NCI-H1092 treated with DMSO at 0.1 percent for 48 hours (cell line): ENCODE measurements around the gene ARID1B.

Experiments used
- DNase-seq: peaks from one replicate; lab custom pipeline; 2025; lab: John Stamatoyannopoulos, UW

Gene ARID1B

GRCh38 chr6:157186785-157187181 is 409.6 kb downstream of the ARID1B start:
- DNase-seq: no peak

- DNase-seq: peak; percentile 96
These were observed 410.3 kb downstream of the ARID1B start for GRCh38 chr6:157187182-157188083.

DNA sequence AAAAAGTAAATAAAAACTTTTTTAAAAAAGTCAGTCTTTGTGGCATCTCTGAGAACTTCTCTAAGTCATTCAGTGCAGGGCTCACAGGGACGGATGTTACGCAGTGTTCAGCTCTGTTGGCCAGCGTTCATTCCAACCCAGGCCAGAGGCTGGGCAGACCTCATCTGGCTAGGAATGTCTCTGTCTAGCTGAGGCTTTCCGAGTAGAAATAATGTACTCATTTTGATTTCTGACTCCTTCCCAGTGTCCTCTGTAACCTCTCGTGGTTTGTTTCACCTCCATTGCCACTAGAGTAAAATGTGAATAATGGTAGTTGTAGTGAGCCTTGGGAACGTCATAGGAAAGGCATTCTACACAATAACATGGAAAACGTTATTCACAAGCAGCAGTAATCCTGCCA is 411.0 kb downstream of the ARID1B start:
- DNase-seq: no peak

DNA sequence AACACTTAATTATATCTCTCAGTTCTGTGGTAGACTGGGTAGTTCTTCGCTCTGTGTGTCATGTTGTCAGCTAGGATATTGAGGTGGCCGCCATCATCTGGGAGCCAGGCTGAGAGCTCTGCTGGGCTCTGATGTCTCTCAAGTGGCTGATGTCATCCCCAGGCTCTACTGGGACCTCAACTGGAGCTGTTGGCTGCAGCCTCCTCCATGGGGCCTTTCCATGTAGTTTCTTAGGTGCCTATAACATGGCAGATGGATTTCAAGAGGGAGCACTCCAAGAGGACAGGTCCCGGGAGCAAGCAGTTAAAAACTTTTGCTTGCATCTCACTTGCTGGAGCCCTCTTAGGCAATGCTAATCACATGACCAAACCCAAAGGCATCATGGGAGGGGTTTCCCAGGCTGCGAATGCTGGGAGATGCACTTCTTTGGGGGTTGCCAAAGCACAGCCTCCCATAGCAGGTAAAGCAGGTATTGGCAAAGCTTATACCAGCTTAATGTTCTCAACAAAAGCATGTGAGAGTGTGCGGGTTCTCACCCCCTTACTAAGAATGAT is 416.3 kb downstream of the ARID1B start:
- no peak for DNase-seq

DNA sequence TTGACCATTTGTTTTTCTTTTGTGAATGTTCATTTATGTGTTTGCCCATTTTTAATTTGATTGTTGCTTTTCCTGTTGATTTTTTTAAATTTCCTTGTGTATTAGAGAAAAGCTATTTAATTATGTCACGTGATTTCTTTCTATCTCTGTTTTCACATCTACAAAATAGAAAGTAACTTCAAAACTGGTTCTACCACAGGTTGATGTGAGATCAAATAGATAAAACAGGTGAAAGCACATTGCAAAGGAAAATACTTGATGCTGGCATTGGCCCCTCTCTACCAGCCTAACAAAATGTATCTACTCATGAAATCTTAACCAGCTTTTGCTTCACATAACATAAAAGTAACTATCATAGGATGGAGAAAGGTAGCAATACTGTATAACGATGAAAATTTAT is 416.9 kb downstream of the ARID1B start:
- DNase-seq: no peak

GRCh38 chr6:157194643-157195042 is 417.5 kb downstream of the ARID1B start:
- DNase-seq: no peak

DNA sequence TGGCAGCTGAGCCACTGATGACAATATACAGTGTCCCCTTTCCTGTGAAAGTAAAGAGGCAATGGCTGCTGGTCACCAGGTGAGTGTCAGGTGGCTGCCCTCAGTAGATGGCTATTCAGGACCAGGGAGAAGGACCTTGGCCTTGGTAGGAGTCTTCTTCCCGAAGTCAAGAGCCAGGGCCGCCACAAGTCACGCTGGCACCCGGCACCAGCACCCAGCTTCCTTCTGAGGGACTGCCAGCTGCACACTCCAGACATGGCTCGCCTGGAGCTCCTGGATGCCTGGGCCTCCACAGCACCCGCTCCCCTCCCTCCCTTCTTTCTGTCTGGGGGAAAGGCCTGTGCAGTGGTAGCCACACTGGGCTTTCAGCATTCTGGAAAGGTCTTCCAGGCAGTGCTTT is 419.2 kb downstream of the ARID1B start:
- no peak for DNase-seq

DNA sequence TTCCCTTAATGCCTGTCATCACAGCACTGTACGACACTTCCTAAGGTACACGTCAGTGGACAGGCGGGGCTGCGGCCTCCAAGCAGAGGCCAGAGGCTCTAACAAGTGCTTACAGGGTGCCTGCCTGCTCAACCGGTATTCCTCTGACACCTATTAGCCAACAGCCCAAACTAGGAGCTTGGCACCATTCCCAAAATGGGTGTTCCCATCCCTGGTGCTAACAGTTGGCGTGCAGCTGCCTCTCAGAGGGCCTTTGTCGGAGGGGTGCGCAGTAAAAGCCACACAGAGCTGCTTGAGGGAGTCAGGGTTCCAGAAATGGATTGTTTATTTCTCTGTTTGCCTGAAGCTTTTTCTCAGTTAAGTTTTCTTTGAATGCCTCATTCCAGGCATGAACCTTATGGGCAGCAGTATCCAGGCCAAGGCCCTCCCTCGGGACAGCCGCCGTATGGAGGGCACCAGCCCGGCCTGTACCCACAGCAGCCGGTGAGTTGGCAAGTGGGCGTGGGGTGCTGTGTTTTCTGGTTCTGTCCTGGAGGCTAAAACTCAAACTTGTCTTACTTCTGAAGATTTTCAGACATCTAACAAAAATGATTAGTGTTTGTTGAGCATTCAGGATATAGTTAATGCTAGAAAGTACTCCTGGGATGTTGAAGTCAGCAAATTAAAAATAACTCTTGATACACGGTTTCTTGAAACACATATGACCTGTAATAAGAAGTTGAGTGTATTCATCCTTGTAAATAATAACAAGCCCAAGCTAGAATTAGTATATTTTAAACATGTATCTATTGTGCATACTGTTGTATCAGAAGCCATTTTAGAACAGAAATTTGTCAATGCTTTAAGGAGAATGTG is 421.5 kb downstream of the ARID1B start:
- peak; percentile 97 for DNase-seq

GRCh38 chr6:157200117-157200516 is 422.9 kb downstream of the ARID1B start:
- DNase-seq: no peak

DNA sequence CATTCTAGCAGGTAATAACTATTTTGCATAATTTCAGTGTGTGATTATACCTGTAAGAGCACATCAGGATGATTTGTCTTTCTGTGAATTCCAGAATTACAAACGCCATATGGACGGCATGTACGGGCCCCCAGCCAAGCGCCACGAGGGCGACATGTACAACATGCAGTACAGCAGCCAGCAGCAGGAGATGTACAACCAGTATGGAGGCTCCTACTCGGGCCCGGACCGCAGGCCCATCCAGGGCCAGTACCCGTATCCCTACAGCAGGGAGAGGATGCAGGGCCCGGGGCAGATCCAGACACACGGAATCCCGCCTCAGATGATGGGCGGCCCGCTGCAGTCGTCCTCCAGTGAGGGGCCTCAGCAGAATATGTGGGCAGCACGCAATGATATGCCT is 423.4 kb downstream of the ARID1B start:
- no peak for DNase-seq

- no peak for DNase-seq
These were observed 423.9 kb downstream of the ARID1B start for GRCh38 chr6:157201083-157201482.

GRCh38 chr6:157203312-157203744 is 426.1 kb downstream of the ARID1B start:
- DNase-seq: peak; percentile 49

DNA sequence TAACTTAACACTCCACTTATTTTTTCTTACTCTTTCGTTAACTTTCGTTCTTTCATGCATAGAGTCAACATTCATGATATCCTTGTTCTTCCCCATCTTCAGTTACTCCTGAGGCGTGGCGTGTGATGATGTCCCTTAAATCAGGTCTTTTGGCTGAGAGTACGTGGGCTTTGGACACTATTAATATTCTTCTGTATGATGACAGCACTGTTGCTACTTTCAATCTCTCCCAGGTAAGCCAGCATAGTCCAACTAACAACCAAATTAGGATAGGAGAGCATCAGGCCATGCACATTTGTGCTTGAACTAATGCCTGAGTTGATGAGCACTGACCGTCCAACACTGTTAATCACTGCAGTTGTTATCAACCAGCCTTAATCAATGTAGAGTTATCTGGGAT is 426.6 kb downstream of the ARID1B start:
- no peak for DNase-seq

DNA sequence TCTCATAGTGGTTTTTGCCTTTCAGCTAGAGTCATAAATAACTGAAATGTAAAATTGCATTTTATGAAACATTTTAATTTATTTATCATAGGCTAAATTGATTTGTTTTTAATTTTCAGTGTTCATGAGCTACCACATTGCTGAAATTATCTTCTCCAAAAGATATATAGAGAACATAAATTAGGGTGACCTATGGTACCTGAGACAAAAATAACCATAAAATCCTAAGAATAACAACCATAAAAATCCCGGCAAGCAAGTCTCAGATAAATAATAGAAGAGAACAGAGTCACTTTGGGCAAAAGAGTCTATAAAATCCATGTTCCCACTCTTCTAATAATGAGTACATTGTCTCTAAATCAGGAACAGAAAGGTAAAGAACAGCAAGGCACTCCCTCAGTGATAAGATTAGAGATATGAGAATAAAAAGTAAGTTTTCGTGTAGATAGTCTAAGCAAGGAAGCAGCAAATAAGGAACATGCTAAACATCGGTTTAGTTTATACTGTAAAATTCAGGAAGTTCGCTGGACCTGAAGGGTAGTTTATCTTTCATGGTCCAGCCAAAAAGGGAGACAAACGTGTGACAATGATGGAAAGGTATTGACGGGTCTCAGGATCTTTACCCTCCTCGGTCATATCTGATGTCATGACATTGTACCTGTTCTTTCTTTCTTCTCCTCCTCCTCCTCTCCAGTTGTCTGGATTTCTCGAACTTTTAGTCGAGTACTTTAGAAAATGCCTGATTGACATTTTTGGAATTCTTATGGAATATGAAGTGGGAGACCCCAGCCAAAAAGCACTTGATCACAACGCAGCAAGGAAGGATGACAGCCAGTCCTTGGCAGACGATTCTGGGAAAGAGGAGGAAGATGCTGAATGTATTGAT is 428.5 kb downstream of the ARID1B start:
- DNase-seq: no peak

DNA sequence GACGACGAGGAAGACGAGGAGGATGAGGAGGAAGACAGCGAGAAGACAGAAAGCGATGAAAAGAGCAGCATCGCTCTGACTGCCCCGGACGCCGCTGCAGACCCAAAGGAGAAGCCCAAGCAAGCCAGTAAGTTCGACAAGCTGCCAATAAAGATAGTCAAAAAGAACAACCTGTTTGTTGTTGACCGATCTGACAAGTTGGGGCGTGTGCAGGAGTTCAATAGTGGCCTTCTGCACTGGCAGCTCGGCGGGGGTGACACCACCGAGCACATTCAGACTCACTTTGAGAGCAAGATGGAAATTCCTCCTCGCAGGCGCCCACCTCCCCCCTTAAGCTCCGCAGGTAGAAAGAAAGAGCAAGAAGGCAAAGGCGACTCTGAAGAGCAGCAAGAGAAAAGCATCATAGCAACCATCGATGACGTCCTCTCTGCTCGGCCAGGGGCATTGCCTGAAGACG is 429.2 kb downstream of the ARID1B start:
- no peak for DNase-seq

DNA sequence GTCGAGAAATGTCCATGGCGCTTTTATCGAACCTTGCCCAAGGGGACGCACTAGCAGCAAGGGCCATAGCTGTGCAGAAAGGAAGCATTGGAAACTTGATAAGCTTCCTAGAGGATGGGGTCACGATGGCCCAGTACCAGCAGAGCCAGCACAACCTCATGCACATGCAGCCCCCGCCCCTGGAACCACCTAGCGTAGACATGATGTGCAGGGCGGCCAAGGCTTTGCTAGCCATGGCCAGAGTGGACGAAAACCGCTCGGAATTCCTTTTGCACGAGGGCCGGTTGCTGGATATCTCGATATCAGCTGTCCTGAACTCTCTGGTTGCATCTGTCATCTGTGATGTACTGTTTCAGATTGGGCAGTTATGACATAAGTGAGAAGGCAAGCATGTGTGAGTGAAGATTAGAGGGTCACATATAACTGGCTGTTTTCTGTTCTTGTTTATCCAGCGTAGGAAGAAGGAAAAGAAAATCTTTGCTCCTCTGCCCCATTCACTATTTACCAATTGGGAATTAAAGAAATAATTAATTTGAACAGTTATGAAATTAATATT is 430.4 kb downstream of the ARID1B start:
- no peak for DNase-seq

DNA sequence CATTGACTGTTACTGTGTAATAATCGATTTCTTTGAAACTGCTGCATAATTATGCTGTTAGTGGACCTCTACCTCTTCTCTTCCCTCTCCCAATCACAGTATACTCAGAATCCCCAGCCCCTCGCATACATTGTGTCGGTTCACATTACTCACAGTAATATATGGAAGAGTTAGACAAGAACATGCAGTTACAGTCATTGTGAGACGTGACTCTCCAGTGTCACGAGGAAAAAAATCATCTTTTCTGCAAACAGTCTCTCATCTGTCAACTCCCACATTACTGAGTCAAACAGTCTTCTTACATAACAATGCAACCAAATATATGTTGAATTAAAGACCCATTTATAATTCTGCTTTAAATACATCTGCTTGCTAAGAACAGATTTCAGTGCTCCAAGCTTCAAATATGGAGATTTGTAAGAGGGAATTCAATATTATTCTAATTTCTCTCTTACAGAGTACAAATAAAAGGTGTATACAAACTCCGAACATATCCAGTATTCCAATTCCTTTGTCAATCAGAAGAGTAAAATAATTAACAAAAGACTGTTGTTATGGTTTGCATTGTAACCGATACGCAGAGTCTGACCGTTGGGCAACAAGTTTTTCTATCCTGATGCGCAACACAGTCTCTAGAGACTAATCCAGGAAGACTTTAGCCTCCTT is 432.8 kb downstream of the ARID1B start:
- no peak for DNase-seq

- no peak for DNase-seq
These were observed 433.8 kb downstream of the ARID1B start for GRCh38 chr6:157210954-157211353.

- DNase-seq: no peak
These were observed 434.7 kb downstream of the ARID1B start for GRCh38 chr6:157211603-157212455.

DNA sequence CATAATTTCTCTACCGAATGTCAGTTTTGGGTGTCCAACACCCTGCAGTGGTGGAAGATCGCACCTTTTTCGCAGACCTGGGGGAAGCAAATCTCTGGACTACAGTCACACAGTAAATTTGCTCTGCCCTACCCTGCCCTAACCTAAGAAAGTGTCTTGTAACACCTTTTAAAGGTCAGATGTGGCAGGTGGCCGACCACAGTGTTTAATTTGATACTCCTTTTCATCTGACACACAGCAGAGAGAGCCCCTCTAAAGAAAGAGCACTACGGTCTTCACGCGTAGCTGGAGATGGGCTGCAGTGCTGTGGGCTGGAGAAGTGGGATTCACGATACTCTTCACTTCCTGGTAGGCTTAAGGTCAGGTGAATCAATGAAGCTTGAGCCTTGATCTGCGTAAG is 436.2 kb downstream of the ARID1B start:
- no peak for DNase-seq
